Endothelial cell (in vitro differentiated cells): ENCODE results near the gene GPRC5D. TPM values are rescaled to one million over a fixed set of nuclear protein-coding genes. Genes with fewer than 3 reads are reported as not detected.

ENCODE experiments used
- DNase-seq: peaks from one replicate; pipeline ENCODE4 v3.0.0; 2021; ENCODE audit warnings: low spot score
- H3K27ac Mint-ChIP-seq: one replicate; pipeline ENCODE4 v1.8.0; 2021; ENCODE audit warnings: mixed read lengths, inconsistent platforms; ENCODE audit not compliant: unreplicated experiment
- H3K27me3 Mint-ChIP-seq: one replicate; pipeline ENCODE4 v1.8.0; 2021; ENCODE audit warnings: mild to moderate bottlenecking, moderate library complexity, mixed read lengths, inconsistent platforms; ENCODE audit not compliant: unreplicated experiment
- H3K36me3 Mint-ChIP-seq: one replicate; pipeline ENCODE4 v1.8.0; 2021; ENCODE audit warnings: mild to moderate bottlenecking, low read depth, mixed read lengths, inconsistent platforms; ENCODE audit not compliant: unreplicated experiment
- H3K4me1 Mint-ChIP-seq: one replicate; pipeline ENCODE4 v1.8.0; 2021; ENCODE audit warnings: mild to moderate bottlenecking, mixed read lengths, inconsistent platforms; ENCODE audit not compliant: unreplicated experiment
- H3K4me3 Mint-ChIP-seq: one replicate; pipeline ENCODE4 v1.8.0; 2021; ENCODE audit warnings: mild to moderate bottlenecking, mixed read lengths, inconsistent platforms; ENCODE audit not compliant: unreplicated experiment
- H3K9me3 Mint-ChIP-seq: one replicate; pipeline ENCODE4 v1.8.0; 2021; ENCODE audit warnings: mixed read lengths, inconsistent platforms; ENCODE audit not compliant: unreplicated experiment
- total RNA-seq: library from RNA; stranded (reverse); fragmentation: NEBNext Ultra II Directional; extraction: Animal tissue kit (Norgen Biotek cat#: 25700); gene quantifications from one replicate; pipeline ENCODE4 v1.2.1, GENCODE V29; 2021; ENCODE audit not compliant: unreplicated experiment
- TF ChIP-seq, protein P1 (sequence below): fragments of 200-600 bp; sonication (generic); IDR thresholded peaks from one replicate; pipeline ENCODE4 v1.5.0; 2021; ENCODE audit warnings: antibody characterized with exemption; ENCODE audit not compliant: unreplicated experiment

The GPRC5D gene
- total RNA-seq, 1 donor from 2014 or later: not detected

DNA sequence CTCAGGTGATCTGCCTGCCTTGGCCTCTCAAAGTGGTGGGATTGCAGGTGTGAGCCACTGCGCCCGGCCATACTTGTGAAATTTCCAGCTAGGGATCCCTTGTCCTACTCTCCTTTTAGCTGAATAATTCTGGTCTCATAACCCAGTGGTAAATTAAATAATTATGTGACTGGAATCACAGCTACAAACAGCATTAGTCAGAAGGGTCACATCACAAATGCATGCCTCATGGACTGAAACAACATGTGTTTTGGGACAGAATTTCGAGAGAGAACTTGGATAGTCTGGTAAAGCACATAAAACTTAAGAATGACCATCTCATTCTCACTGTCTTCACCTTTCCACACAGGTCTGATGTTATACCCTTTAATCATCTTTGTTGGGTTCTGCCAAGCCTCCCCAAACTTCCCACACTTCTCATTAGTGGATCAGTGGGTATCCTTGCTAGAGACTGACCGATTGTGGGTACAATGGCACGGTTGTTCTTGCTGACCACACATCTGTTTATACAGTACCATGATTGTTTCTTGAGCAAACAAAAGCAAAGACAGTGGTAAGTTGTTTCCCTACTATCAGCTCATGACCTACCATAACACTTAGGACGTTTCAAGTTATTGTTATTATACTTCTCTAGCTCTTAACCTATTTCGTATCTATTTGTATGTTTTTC is 5.1 kb downstream of the GPRC5D start:
- peaks cover 3% of the 10 kb centered on the region for H3K4me1 Mint-ChIP-seq
- TF ChIP-seq, protein P1, sequence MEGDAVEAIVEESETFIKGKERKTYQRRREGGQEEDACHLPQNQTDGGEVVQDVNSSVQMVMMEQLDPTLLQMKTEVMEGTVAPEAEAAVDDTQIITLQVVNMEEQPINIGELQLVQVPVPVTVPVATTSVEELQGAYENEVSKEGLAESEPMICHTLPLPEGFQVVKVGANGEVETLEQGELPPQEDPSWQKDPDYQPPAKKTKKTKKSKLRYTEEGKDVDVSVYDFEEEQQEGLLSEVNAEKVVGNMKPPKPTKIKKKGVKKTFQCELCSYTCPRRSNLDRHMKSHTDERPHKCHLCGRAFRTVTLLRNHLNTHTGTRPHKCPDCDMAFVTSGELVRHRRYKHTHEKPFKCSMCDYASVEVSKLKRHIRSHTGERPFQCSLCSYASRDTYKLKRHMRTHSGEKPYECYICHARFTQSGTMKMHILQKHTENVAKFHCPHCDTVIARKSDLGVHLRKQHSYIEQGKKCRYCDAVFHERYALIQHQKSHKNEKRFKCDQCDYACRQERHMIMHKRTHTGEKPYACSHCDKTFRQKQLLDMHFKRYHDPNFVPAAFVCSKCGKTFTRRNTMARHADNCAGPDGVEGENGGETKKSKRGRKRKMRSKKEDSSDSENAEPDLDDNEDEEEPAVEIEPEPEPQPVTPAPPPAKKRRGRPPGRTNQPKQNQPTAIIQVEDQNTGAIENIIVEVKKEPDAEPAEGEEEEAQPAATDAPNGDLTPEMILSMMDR: no peak
- no peak overlapping the region for H3K27ac Mint-ChIP-seq
- no peak for DNase-seq
- no peaks in the 10 kb centered on the region for H3K9me3 Mint-ChIP-seq
- peaks cover 6% of the 10 kb centered on the region for H3K36me3 Mint-ChIP-seq
- H3K27me3 Mint-ChIP-seq: peaks cover 8% of the 10 kb centered on the region
- no peak overlapping the region for H3K4me3 Mint-ChIP-seq

DNA sequence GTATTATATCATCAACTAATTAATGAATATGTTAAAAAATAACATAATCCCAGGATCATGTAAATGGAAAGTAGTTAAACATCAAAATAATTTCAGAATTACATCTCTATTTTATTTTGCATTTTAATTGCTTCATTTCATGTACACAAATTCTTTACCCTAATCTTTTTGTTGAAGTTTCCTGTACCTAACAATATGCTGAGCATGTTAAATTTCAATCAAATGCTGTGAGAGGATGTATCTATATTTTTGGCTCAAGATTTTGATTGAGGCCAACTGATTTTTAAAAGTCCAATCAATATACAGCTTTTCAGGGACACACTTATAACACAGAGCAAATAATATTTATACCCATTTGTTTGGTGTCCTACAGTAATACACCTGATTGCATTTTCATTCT is 6.4 kb downstream of the GPRC5D start:
- H3K36me3 Mint-ChIP-seq: peaks cover 6% of the 10 kb centered on the region
- DNase-seq: no peak
- H3K4me3 Mint-ChIP-seq: no peak overlapping the region

DNA sequence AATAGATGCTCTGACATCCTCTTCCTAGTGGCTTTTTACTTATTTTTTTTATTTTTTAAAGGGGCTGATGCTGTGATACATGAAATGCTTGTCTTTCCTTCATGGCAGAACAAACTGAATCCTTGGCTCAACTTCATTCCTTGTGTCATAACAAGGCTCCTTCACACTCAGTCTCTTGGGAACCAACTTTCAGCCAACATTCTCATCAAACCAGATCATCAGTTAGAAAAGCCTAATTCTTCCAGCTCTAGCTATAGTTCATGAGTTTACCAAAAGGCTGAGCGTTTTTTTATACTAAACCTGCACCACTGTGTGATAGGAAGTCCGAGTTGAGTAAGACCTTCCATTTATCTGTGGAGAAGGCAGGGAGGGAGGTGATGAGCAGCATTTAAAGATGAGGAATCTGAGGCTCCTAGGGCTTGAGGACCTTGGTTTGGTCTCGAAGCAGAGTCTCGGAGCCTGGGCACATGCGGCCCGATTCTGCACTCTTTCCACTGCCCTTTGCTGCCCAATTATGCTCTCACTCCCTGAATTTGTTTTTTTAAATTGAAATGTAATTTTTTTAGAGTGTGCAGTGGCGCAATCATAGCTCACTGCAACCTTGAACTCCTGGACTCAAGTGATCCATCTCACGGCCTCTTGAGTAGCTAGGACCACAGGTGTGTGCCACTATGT is 8.2 kb downstream of the GPRC5D start:
- peaks cover 3% of the 10 kb centered on the region for H3K4me1 Mint-ChIP-seq
- H3K4me3 Mint-ChIP-seq: no peak overlapping the region
- TF ChIP-seq, protein P1: no peak
- no peaks in the 10 kb centered on the region for H3K36me3 Mint-ChIP-seq
- no peaks in the 10 kb centered on the region for H3K9me3 Mint-ChIP-seq
- no peak overlapping the region for H3K27ac Mint-ChIP-seq
- DNase-seq: no peak
- H3K27me3 Mint-ChIP-seq: peaks cover 3% of the 10 kb centered on the region

More for the DNA sequence above, 6.4 kb downstream of the GPRC5D start:
- H3K4me1 Mint-ChIP-seq: peaks cover 3% of the 10 kb centered on the region
- H3K27me3 Mint-ChIP-seq: peaks cover 8% of the 10 kb centered on the region
- TF ChIP-seq, protein P1: no peak
- no peaks in the 10 kb centered on the region for H3K9me3 Mint-ChIP-seq
- no peak overlapping the region for H3K27ac Mint-ChIP-seq

DNA sequence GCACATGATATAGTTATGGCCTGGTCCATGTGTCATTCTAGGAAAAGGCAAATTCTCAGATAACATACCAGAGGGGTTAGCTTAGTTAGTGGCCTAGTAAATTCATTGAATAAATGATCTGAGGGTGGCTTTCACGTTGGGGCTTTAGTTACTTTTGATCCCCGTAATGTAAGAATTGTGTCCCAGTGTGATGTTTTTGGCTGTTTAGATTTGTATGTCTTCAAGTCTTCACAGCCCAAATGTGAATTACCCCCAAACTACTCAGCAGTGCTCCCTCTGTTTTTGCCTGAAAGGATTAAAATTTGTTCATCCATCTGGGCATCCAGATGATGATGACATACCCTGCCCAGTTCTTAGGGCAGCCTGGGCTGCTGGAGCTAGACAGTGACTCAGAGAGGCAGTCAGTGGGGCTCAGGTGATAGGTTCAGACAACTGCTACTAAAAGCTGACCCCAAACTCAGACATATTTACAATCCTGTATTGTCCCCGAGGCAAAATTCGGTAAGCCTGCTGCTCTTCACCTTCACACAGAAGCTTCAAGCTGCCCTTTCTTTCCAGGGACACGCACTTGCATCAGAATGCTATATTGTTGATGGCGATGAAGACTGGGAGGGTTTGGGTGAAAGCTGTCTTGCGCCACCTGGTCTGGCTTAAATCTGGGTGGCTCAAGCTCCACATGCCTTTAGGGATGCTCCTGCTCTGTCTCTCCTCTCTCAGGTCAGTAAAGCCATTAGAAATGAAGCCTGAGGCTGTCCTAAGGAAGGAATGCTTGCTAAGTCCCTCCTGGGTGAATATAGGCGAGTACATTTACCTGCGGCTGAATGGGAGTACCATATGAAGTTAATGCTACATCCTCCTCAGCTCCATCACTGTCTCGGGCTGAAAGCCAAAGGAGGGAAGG is 10.3 kb downstream of the GPRC5D start:
- TF ChIP-seq, protein P1: no peak
- H3K36me3 Mint-ChIP-seq: no peaks in the 10 kb centered on the region
- no peaks in the 10 kb centered on the region for H3K4me1 Mint-ChIP-seq
- no peak overlapping the region for H3K4me3 Mint-ChIP-seq
- DNase-seq: no peak
- no peak overlapping the region for H3K27ac Mint-ChIP-seq
- H3K27me3 Mint-ChIP-seq: peaks cover 1% of the 10 kb centered on the region
- H3K9me3 Mint-ChIP-seq: no peaks in the 10 kb centered on the region
